ENCODE data around the gene PROKR2.

- TF ChIP-seq POLR2AphosphoS5 (IDR thresholded peaks at IDR 0.05) (no peak), EP300 (IDR thresholded peaks at IDR 0.05) (no peak), CTCF (IDR thresholded peaks at IDR 0.05) (no peak), POLR2A (IDR thresholded peaks at IDR 0.05) (no peak)
These were observed 38.1 kb upstream of the PROKR2 start for GRCh38 chr20:5354901-5355300.

Measured in stomach (tissue), 4 donors.